ENCODE data around the gene PPP2R2D. TPM values are rescaled to one million over a fixed set of nuclear protein-coding genes. Genes with fewer than 3 reads are reported as not detected.

PPP2R2D gene
- total and polyA plus RNA-seq, 8 donors = 15.6 to 96.7 (median 36.9) TPM

GRCh38 chr10:132006966-132007365, 106.2 kb downstream of the PPP2R2D start:
- Histone ChIP-seq H3K27me3 (peaks cover 0 to 25% (median 3%) of the 10 kb centered on the region in 3 donors), H3K27ac (no peak overlapping the region), H3K4me1 (peaks cover 0 to 8% (median 0%) of the 10 kb centered on the region in 4 donors), H3K9me3 (peaks cover 0 to 7% (median 2%) of the 10 kb centered on the region in 4 donors), H3K36me3 (no peaks in the 10 kb centered on the region), H3K4me3 (no peak overlapping the region)
- 81 to 87% (median 86%) methylated on average over 2 to 4 of the region's 4 CpGs for WGBS, 5 donors
- intact Hi-C loops (cut with DNase I; ENCODE audit: low total_unique reads) = no loop called here
- TF ChIP-seq POLR2A (IDR thresholded peaks at IDR 0.05) (no peak), POLR2AphosphoS5 (IDR thresholded peaks at IDR 0.05) (no peak), CTCF (IDR thresholded peaks at IDR 0.05) (no peak), EP300 (IDR thresholded peaks at IDR 0.05) (no peak)
- no peak for DNase-seq

GRCh38 chr10:132007681-132008080, 106.9 kb downstream of the PPP2R2D start:
- WGBS, 5 donors = 85 to 93% (median 91%) methylated on average over 10 of the region's 10 CpGs
- no peak for TF ChIP-seq EP300 (IDR thresholded peaks at IDR 0.05)
- no peak for TF ChIP-seq POLR2AphosphoS5 (IDR thresholded peaks at IDR 0.05)
- no peak for TF ChIP-seq CTCF (IDR thresholded peaks at IDR 0.05)
- TF ChIP-seq POLR2A (IDR thresholded peaks at IDR 0.05) = no peak
- H3K4me1 ChIP-seq = peaks cover 0 to 8% (median 0%) of the 10 kb centered on the region in 4 donors
- H3K27ac ChIP-seq = no peak overlapping the region
- H3K36me3 ChIP-seq = no peaks in the 10 kb centered on the region
- peaks cover 0 to 7% (median 2%) of the 10 kb centered on the region in 4 donors for H3K9me3 ChIP-seq
- no peak for DNase-seq
- H3K4me3 ChIP-seq = no peak overlapping the region
- intact Hi-C loops (cut with DNase I; ENCODE audit: low total_unique reads) = no loop called here
- peaks cover 0 to 25% (median 3%) of the 10 kb centered on the region in 3 donors for H3K27me3 ChIP-seq

Other genes with a start within 250 kb of the PPP2R2D start
- 10 to 100 TPM in 4 of 5 donors, 1 to 10 TPM in 1; 9.8 to 81.7 (median 21.5) TPM for gene BNIP3, start 80.9 kb downstream of the PPP2R2D start, total RNA-seq
- 10 to 100 TPM; 19.5 to 31.5 (median 22.5) TPM for gene BNIP3, start 80.9 kb downstream of the PPP2R2D start, polyA plus RNA-seq
- gene JAKMIP3, start 164.9 kb downstream of the PPP2R2D start, total RNA-seq = 1 to 10 TPM in 1 of 5 donors, under 1 TPM in 3, not detected in 1; 0.43 to 1.1 (median 0.51) TPM
- gene JAKMIP3, start 164.9 kb downstream of the PPP2R2D start, polyA plus RNA-seq = under 1 TPM in 2 of 3 donors, not detected in 1; 0.18 to 0.19 TPM

All from stomach (tissue), 9 donors.